ENCODE data around the gene CLHC1.

Gene CLHC1

GRCh38 chr2:55232084-55232862 is at the start of gene CLHC1, which contains the start of gene RPS27A:
Gene CLHC1 (minus strand): TSS chr2:55232293. CDS start chr2:55222411, 9,882 bp downstream.
Gene RPS27A (plus strand): TSS chr2:55232688. CDS start chr2:55232825, 137 bp downstream.
- TF ChIP-seq YY1 (IDR thresholded peaks at IDR 0.05; ENCODE audit: low read depth) (peak; percentile 83), EP300 (IDR thresholded peaks at IDR 0.05; ENCODE audit: borderline replicate concordance) (no peak; the same call in 1 of the 2 replicates), EGR1 (IDR thresholded peaks at IDR 0.05) (0 out of 2 replicates have a peak, but pooled peaks have one; percentile 36), TAF1 (IDR thresholded peaks at IDR 0.05; ENCODE audit: low read depth) (peak; percentile 81), USF1 (IDR thresholded peaks at IDR 0.05) (peak; percentile 16), CEBPB (IDR thresholded peaks at IDR 0.05) (no peak), RAD21 (IDR thresholded peaks at IDR 0.05; ENCODE audit: low read depth) (no peak), REST (IDR thresholded peaks at IDR 0.05; ENCODE audit: low read depth) (0 out of 2 replicates have a peak, but pooled peaks have one; percentile 14), TEAD4 (IDR thresholded peaks at IDR 0.05) (peak; percentile 14; the same call in 1 of the 2 replicates), TCF12 (IDR thresholded peaks at IDR 0.05; ENCODE audit: low read depth) (0 out of 2 replicates have a peak, but pooled peaks have one; percentile 13), MAX (IDR thresholded peaks at IDR 0.05) (peak; percentile 55), CREB1 (IDR thresholded peaks at IDR 0.05; ENCODE audit: low read depth) (no peak), ZBTB7A (IDR thresholded peaks at IDR 0.05; ENCODE audit: low read depth) (0 out of 2 replicates have a peak, but pooled peaks have one; percentile 23)

GRCh38 chr2:55277310-55277709 is 45.2 kb upstream of the CLHC1 start:
- TF ChIP-seq USF1 (IDR thresholded peaks at IDR 0.05) (no peak), TAF1 (IDR thresholded peaks at IDR 0.05; ENCODE audit: low read depth) (no peak), FOXM1 (IDR thresholded peaks at IDR 0.05; ENCODE audit: borderline replicate concordance, low read depth) (no peak), EP300 (IDR thresholded peaks at IDR 0.05; ENCODE audit: borderline replicate concordance) (no peak), REST (IDR thresholded peaks at IDR 0.05; ENCODE audit: low read depth) (no peak), YY1 (IDR thresholded peaks at IDR 0.05; ENCODE audit: low read depth) (no peak), NFIC (IDR thresholded peaks at IDR 0.05) (no peak), MAX (IDR thresholded peaks at IDR 0.05) (no peak)

- TF ChIP-seq NFIC (IDR thresholded peaks at IDR 0.05) (no peak), TCF12 (IDR thresholded peaks at IDR 0.05; ENCODE audit: low read depth) (no peak)
Observed at GRCh38 chr2:55269645-55269990, 37.5 kb upstream of the CLHC1 start.

GRCh38 chr2:55268907-55269644 is 37.0 kb upstream of the CLHC1 start, which contains the start of gene MTIF2:
Gene MTIF2 (minus strand): TSS chr2:55269231. CDS start chr2:55263858, 5,373 bp downstream.
- TF ChIP-seq RAD21 (IDR thresholded peaks at IDR 0.05; ENCODE audit: low read depth) (peak; percentile 19; the same call in 1 of the 2 replicates), TCF12 (IDR thresholded peaks at IDR 0.05; ENCODE audit: low read depth) (peak; percentile 76; the same call in 1 of the 2 replicates), CEBPB (IDR thresholded peaks at IDR 0.05) (peak; percentile 26; the same call in 1 of the 2 replicates), TEAD4 (IDR thresholded peaks at IDR 0.05) (peak; percentile 64), MAX (IDR thresholded peaks at IDR 0.05) (peak; percentile 89), TAF1 (IDR thresholded peaks at IDR 0.05; ENCODE audit: low read depth) (peak; percentile 94), ZBTB7A (IDR thresholded peaks at IDR 0.05; ENCODE audit: low read depth) (no peak), FOXM1 (IDR thresholded peaks at IDR 0.05; ENCODE audit: borderline replicate concordance, low read depth) (no peak; the same call in 1 of the 2 replicates), EP300 (IDR thresholded peaks at IDR 0.05; ENCODE audit: borderline replicate concordance) (peak; percentile 48; the same call in 1 of the 2 replicates), YY1 (IDR thresholded peaks at IDR 0.05; ENCODE audit: low read depth) (peak; percentile 82), NFIC (IDR thresholded peaks at IDR 0.05) (no peak; the same call in none of the 2 replicates), USF1 (IDR thresholded peaks at IDR 0.05) (peak; percentile 64), EGR1 (IDR thresholded peaks at IDR 0.05) (no peak), CREB1 (IDR thresholded peaks at IDR 0.05; ENCODE audit: low read depth) (no peak), REST (IDR thresholded peaks at IDR 0.05; ENCODE audit: low read depth) (no peak)
